Type B pancreatic cell (in vitro differentiated cells): ENCODE results near the gene FAM50A. TPM values are rescaled to one million over a fixed set of nuclear protein-coding genes. Genes with fewer than 3 reads are reported as not detected.
"Not testable (repeated sequence)": the region's sequence is repeated elsewhere in the genome, so short reads cannot be mapped to it uniquely, and the experiment has no call there.

Source experiments
- DNase-seq: peaks from one replicate; pipeline ENCODE4 v3.0.0; 2021; ENCODE audit warnings: mixed read lengths; ENCODE audit not compliant: unreplicated experiment; ENCODE audit errors: extremely low spot score
- H3K27ac Mint-ChIP-seq: 2 replicates; pipeline ENCODE4 v1.8.0; 2021; ENCODE audit warnings: mild to moderate bottlenecking, mixed read lengths
- H3K27me3 Mint-ChIP-seq: 2 replicates; pipeline ENCODE4 v1.8.0; 2021; ENCODE audit warnings: mixed read lengths
- H3K36me3 Mint-ChIP-seq: 2 replicates; pipeline ENCODE4 v1.8.0; 2021; ENCODE audit warnings: mixed read lengths
- H3K4me1 Mint-ChIP-seq: one replicate; pipeline ENCODE4 v1.8.0; 2021; ENCODE audit warnings: mixed read lengths; ENCODE audit not compliant: unreplicated experiment
- H3K4me3 Mint-ChIP-seq: 2 replicates; pipeline ENCODE4 v1.8.0; 2021; ENCODE audit warnings: mild to moderate bottlenecking, mixed read lengths
- H3K9me3 Mint-ChIP-seq: 2 replicates; pipeline ENCODE4 v1.8.0; 2021; ENCODE audit warnings: mixed read lengths
- CTCF ChIP-seq: fragments of 200-600 bp; sonication (generic); conservative IDR thresholded peaks from 2 replicates; pipeline ENCODE4 v1.5.0; 2021; ENCODE audit warnings: antibody characterized with exemption, mild to moderate bottlenecking
- long read RNA-seq: library from polyadenylated mRNA; unstranded; transcript quantifications from one replicate; pipeline ENCODE4 v2.0.0, GENCODE V29; 2020
- total RNA-seq: library from RNA; stranded (reverse); gene quantifications from 2 replicates; pipeline ENCODE4 v1.2.1, GENCODE V29; 2021; ENCODE audit warnings: low replicate concordance

The FAM50A gene
- total RNA-seq: 59.2 and 63.8 TPM in 2 replicates
- long read RNA-seq, transcript FAM50A-202 (13 exons, 1,352 nt): major isoform, 15 of 16 reads
- long read RNA-seq, partial matches to known transcripts: 0 of 16 reads
- long read RNA-seq, other reads (novel, unspliced or antisense): 1 of 16 reads

GRCh38 chrX:154443992-154444754 is at the start of gene FAM50A:
FAM50A (plus strand) TSS chrX:154444141; CDS start chrX:154444236, 95 bp downstream.
- H3K4me1 Mint-ChIP-seq: no peaks in the 10 kb centered on the region
- peak; percentile 24 for TF ChIP-seq CTCF
- H3K4me3 Mint-ChIP-seq: peak within 1 kb of the TSS; percentile 83
- H3K27ac Mint-ChIP-seq: peak within 1 kb of the TSS; percentile 75
- no peaks in the 10 kb centered on the region for H3K27me3 Mint-ChIP-seq
- H3K9me3 Mint-ChIP-seq: no peaks in the 10 kb centered on the region
- DNase-seq: no peak
- no peaks in the 10 kb centered on the region for H3K36me3 Mint-ChIP-seq

GRCh38 chrX:154396363-154396762 is 47.6 kb upstream of the FAM50A start:
- Mint-ChIP-seq H3K4me1 (peaks cover 15% of the 10 kb centered on the region), H3K36me3 (peaks cover 20% of the 10 kb centered on the region)
- H3K9me3 Mint-ChIP-seq, H3K27ac Mint-ChIP-seq, H3K27me3 Mint-ChIP-seq, DNase-seq, H3K4me3 Mint-ChIP-seq: not testable (repeated sequence)

- Mint-ChIP-seq H3K4me3 (peak overlapping the region; percentile 99), H3K36me3 (peaks cover 20% of the 10 kb centered on the region), H3K4me1 (peaks cover 15% of the 10 kb centered on the region), H3K27ac (peak overlapping the region; percentile 100), H3K27me3 (peaks cover 5% of the 10 kb centered on the region), H3K9me3 (no peaks in the 10 kb centered on the region)
- no peak for TF ChIP-seq CTCF
- DNase-seq: no peak
Observed at GRCh38 chrX:154396973-154397887, 46.7 kb upstream of the FAM50A start.

GRCh38 chrX:154397888-154398667 is 45.9 kb upstream of the FAM50A start, which contains the start of gene RPL10:
RPL10 (plus strand) TSS chrX:154398377; CDS start chrX:154398520, 143 bp downstream.
- peak; percentile 93 for DNase-seq
- H3K27me3 Mint-ChIP-seq: peaks cover 5% of the 10 kb centered on the region
- no peak for TF ChIP-seq CTCF
- peak within 1 kb of the TSS; percentile 100 for H3K27ac Mint-ChIP-seq
- H3K4me1 Mint-ChIP-seq: peaks cover 15% of the 10 kb centered on the region
- no peaks in the 10 kb centered on the region for H3K9me3 Mint-ChIP-seq
- H3K4me3 Mint-ChIP-seq: peak within 1 kb of the TSS; percentile 99
- peaks cover 20% of the 10 kb centered on the region for H3K36me3 Mint-ChIP-seq

- peak; percentile 86 for DNase-seq
- H3K4me1 Mint-ChIP-seq: peaks cover 15% of the 10 kb centered on the region
- peak overlapping the region; percentile 100 for H3K27ac Mint-ChIP-seq
- peaks cover 20% of the 10 kb centered on the region for H3K36me3 Mint-ChIP-seq
- H3K4me3 Mint-ChIP-seq: peak overlapping the region; percentile 99
- no peaks in the 10 kb centered on the region for H3K9me3 Mint-ChIP-seq
- TF ChIP-seq CTCF: peak; percentile 87
- peaks cover 5% of the 10 kb centered on the region for H3K27me3 Mint-ChIP-seq
Observed at GRCh38 chrX:154398668-154399526, 45.0 kb upstream of the FAM50A start.
